Measurements from ENCODE around the gene PDE11A.

- TF ChIP-seq CTCF (IDR thresholded peaks at IDR 0.05; ENCODE audit: control extremely low read depth in 1 of 3, insufficient read depth in 1 of 3, low read depth in 1 of 3, low read length in 3 of 3) (no peak), SP1 (IDR thresholded peaks at IDR 0.05; ENCODE audit: low read depth, low read length) (no peak), CHD1 (IDR thresholded peaks at IDR 0.05; ENCODE audit: low read depth, low read length) (no peak), RAD21 (IDR thresholded peaks at IDR 0.05 in 1 of 2, conservative IDR thresholded peaks at IDR 0.05 in 1 of 2; ENCODE audit: low read depth in 2 of 2, low read length in 2 of 2) (no peak), EP300 (IDR thresholded peaks at IDR 0.05; ENCODE audit: borderline replicate concordance in 1 of 2, low read depth in 2 of 2, low read length in 2 of 2) (no peak), POLR2A (IDR thresholded peaks at IDR 0.05; ENCODE audit: control extremely low read depth in 1 of 2, low read depth in 2 of 2, low read length in 2 of 2) (no peak), EGR1 (IDR thresholded peaks at IDR 0.05; ENCODE audit: borderline replicate concordance, low read depth, low read length) (no peak), CBX5 (IDR thresholded peaks at IDR 0.05; ENCODE audit: low read depth, low read length) (no peak), TEAD4 (IDR thresholded peaks at IDR 0.05; ENCODE audit: low read depth, low read length) (no peak)
Observed at GRCh38 chr2:177778472-177778871, 294.1 kb downstream of the PDE11A start.

All from H1 (cell line).